HG03135 (cell line): ENCODE results near the gene GALNT8.
"Not testable (repeated sequence)": the region's sequence is repeated elsewhere in the genome, so short reads cannot be mapped to it uniquely, and the experiment has no call there.

ENCODE experiments used
- ATAC-seq: cut with Tn5 transposase; IDR thresholded peaks from one replicate; pipeline ENCODE4 v1.9.1; 2021; ENCODE audit warnings: mild to moderate bottlenecking, moderate library complexity; ENCODE audit not compliant: unreplicated experiment

The GALNT8 gene

DNA sequence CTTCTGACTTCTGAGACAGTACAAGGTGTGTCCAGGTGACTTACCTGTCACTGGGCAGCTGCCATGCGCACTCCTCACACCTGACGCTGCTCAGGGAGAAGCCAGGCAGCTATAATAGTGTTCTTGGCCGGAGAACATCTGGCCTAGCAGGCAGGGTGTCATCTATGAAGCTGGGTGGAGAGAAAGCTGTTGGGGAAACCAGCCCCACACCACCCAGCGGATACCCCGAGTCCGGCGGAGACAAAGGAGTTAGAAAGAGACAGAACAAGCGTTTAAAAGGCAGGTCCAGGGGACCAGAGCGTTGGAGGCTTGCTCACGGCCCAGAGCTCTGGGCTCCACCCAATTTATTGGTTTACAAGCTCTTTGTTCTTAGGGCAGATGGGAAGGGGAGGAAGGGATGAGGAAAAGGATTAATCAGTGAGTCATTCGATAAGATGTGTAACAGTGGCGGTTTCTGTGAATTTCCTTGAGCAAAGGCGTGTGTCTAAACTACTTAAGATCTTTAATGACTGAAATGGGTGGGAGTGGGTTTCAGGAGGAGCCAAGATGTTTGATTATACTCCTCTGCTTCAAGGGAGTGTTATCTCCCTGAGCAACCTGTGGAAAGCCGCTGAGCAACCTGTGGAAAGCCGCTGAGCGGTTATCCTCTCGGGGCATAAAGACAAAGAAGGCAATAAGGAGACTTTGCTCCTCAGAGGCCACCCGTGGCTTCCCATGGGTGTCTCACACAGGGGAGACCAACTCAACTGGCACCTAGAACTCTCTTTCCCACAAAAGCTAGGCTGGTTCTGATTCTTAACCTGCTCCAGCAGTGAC, at the start of gene GALNT8:
TSS of gene GALNT8 (plus strand) at position 580 of the 816 bp plus-strand sequence. CDS start 278 bp downstream, outside the sequence.
- no peak for ATAC-seq

- no peak for ATAC-seq
These were observed 40.5 kb upstream of the GALNT8 start for GRCh38 chr12:4679711-4680110.

GRCh38 chr12:4681732-4682131, 38.5 kb upstream of the GALNT8 start:
- no peak for ATAC-seq

DNA sequence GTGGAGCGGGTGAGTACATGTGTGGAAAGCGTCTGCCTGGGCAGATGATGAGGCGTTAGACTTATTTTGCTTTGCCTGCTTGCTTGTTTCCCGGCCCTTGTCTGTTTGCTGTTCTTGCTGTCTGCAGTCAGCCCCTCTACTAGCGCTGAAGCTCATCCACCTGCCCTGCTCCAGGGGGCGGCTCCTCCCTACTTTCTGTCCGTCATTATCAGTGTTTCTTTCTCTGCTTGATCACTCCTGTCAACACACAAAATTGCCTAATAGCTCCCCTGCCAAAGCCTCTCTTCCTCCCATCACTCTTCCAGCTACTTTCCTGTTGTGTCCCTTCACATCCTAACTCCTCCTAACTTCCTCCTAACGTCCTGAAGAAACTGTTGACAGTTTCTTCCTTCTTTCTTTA, 34.9 kb upstream of the GALNT8 start:
- ATAC-seq = no peak

DNA sequence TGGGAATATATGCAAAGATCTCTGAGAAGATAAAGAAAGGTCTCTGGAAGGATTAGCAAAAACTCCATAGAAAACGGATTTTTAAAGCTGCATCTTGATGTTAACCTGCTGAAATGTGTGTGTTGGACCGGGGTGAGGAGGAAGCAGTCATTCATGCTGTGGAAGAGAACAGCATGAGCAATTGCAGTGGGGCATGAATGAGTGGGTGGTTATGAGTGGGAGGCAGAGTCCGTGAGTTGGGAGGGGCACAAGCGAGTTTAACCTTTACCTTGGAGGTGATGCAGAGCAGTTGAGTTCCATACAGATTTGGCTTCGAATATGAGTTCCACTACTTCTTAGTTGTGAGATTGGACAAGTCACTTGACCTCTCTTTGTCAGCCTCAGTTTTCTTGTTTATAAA, 29.4 kb upstream of the GALNT8 start:
- ATAC-seq = no peak

DNA sequence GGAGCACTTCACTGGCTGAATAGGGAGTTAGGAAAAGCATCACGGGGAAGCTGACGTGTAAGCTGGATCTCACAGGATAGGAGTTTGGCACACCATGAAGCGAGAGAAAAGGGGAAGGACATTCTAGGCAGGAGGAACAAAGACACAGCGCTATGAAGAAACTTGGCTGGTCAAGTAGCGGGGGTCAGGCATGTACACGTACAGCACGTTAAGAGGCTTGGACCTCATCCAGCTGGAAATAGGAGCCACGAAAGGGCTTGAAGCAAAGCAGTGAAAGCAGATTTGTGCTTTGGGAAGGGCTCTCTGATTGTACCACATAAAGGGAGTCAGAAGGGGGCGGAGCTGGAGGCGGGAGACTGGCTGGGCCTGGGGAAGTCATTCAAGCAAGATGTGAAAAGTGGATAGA, 19.6 kb upstream of the GALNT8 start:
- no peak for ATAC-seq

DNA sequence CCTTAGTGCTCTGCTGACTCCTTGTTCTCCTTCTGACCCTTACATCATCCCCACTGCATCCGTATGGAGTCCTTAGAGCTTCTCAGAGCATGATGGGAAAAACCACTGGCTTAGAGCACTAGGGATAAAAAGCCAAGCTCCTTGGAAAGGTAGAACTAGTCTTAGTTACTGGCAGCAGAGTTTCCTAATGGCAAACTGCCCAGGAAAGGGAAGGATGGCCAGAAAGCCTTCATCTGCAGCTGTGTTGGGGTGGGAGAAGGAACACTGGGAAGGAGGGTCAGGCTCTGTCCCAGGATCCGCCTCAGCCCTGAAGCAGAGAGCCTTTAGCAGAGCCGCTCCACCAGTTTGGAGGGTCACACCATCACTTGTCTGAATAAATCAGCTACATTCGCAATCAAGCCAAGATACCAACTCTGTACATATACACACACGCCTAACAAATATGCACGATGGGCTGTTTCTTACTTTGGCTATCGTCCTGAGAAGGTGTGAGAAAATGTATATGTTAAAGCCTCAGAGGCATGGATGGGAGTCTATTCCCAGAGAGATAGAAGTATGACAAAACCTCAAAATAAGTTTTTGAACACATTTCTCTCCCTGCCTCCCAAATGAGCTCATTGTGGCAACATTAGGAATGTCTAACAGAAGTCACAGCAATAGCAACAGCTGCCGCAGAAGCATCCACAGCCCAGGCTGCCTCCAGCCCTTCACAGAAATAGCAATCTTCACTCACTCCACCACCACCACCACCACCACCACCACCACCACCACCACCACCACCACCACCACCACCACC, 18.6 kb upstream of the GALNT8 start:
- no peak for ATAC-seq

DNA sequence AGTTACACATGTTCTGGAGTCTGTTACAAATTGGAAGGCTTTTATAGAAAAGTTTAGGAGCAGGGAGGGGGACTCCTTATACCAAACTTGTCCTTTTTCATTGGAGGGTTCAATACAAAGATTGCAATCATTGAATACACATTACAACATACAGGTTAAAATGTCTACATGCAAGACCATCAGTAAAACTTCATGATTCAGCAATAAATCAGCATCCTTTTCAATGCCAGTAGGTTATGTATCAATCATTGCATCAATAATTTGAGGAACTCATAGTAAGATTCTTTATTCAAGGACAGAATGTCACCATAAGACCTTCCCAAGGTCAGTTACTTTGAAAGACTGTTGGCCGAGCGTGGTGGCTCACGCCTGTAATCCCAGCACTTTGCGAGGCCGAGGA, 16.5 kb upstream of the GALNT8 start:
- no peak for ATAC-seq

- ATAC-seq = no peak
These were observed 14.4 kb upstream of the GALNT8 start for GRCh38 chr12:4705824-4706223.

DNA sequence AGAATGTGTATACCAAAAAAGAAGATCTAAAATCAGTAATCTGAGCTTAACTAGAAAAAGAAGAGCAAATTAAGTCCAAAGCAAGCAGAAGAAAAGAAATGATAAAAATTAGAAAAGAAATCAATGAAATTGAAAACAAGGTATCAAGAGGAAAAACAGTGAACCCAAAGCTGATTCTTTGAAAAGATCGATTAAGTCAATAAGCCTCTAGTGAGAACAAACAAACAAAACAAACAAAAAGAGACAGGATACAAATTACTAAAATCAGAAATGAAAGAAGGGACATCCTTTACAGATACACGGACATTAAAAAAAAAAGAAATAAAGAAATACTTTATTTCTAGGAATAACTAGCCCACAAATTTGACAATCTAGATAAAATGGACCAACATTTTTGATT, 12.9 kb upstream of the GALNT8 start:
- no peak for ATAC-seq

DNA sequence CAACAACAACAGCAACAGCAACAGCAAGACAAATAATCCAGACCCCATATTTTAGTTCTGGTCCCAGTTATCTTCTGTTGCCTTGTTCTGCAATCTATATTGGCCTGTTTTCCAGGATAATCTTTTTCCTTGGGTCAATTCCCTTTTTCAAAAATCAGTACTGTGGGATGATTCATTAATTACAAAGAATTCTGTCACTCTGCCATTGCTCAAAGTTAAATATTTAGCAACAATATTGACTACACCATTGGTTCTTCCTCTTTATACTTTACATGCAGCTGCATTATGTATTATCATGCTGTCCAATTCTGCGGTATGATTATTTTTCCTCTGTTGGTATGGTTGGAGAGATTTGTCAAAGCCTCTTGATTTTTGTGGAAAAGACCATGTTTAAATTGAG, 10.1 kb upstream of the GALNT8 start:
- no peak for ATAC-seq

DNA sequence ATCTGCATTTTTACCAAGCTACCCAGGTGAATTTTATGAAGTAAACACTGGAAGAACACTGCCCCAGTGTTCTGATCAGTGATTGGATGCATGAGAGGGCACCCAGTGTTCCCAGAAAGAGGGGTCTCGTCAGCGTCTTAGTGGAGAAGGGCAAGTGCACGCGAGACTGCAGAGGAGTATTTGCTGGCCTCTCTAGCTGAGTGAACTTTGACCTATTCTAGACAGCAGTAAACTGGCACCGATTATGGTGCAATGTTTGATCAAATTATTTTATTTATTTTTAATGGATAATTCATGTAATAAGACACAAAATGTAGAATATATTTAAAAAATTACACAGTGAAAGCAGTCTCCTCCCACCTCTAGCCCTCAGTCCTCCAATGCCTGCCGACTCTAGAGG, 5.3 kb upstream of the GALNT8 start:
- ATAC-seq = no peak

GRCh38 chr12:4717806-4718205, 2.4 kb upstream of the GALNT8 start:
- no peak for ATAC-seq

GRCh38 chr12:4720637-4720995, 416 bp downstream of the GALNT8 start:
- ATAC-seq = no peak

DNA sequence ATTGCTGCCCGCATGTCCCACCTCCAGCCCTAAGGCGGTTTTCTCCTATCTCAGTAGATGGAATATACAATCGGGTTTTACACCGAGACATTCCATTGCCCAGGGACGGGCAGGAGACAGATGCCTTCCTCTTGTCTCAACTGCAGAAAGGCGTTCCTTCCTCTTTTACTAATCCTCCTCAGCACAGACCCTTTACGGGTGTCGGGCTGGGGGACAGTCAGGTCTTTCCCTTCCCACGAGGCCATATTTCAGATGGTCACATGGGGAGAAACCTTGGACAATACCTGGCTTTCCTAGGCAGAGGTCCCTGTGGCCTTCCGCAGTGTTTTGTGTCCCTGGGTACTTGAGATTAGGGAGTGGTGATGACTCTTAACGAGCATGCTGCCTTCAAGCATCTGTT, 1.4 kb downstream of the GALNT8 start:
- not testable (repeated sequence) for ATAC-seq

DNA sequence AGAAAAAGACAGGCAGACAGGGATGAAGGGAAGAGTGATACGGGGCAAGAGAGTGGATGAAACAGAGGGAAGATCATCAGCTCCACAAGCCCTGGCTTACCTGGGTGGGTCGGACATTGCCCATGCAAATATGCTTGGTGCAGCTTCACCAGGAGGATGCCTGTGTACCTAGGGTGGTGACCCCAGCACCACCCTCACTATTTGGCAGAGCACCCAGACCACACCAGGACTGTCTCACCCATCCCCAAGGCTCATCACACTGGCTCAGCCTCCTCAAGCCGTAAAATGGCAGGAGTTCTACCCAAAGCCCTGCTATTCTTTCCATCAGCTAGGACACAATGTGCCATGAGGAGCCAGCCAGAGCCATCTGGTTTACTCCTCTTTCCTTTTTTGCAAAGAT, 3.0 kb downstream of the GALNT8 start:
- ATAC-seq = no peak

DNA sequence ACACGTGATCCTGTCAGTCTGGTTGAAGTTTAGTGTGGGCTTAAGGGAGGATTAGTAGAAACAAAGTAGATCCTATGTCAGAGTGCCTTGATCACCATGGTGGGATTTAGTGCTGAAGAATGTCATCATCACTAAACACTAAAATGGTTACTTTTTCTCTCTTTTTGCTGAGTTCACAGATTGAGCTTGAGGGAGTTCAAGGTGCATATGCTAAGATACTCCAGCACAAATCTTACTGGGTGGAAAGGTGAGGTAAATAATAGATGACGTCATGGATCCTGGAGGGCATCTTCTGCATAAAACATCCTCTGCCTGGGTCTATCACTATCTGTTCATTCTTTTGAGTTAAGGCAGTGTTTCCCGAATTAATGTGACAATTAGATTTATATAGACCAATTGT, 4.9 kb downstream of the GALNT8 start:
- ATAC-seq = no peak

GRCh38 chr12:4734625-4735340, 14.6 kb downstream of the GALNT8 start:
- no peak for ATAC-seq

DNA sequence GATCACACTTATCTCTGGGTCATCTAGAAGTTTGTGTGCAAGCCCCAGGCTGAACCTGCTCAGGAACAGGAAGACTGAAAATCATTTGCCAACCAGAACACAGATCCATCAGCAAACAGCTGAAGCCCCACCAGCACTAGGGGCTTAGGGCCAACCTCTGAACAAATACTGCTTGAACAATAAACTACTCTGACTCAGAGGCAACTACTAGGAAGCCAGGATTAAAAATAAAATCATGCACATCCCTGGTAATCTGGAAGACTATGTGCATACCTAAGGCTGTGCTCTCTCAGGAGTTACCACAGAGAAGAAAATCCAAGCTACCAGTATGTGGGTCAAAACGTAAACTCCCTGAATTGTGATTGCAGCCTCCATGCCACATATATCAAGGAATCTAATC, 15.9 kb downstream of the GALNT8 start:
- no peak for ATAC-seq

DNA sequence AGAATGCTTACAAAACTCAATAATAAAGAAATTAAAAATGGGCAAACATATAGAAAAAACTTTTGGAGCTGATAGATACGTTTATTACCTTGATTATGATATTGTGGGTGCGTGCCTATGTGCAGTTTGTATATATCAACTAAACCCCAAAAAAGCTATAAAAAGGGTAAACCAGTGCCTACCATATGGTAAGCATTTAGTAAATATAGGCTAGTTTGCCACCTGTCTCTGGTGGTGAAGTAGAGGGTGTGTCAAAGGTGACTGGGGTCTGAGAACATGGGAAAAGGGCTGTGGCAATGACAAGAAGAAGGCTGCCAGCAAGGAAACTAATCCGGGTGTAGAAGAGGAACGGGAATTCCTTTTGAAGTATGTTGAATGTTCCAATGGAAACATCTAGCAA, 18.3 kb downstream of the GALNT8 start:
- no peak for ATAC-seq

- no peak for ATAC-seq
These were observed 22.3 kb downstream of the GALNT8 start for GRCh38 chr12:4742416-4742970.
